ENCODE results near the gene GRIA3.

The GRIA3 gene

DNA sequence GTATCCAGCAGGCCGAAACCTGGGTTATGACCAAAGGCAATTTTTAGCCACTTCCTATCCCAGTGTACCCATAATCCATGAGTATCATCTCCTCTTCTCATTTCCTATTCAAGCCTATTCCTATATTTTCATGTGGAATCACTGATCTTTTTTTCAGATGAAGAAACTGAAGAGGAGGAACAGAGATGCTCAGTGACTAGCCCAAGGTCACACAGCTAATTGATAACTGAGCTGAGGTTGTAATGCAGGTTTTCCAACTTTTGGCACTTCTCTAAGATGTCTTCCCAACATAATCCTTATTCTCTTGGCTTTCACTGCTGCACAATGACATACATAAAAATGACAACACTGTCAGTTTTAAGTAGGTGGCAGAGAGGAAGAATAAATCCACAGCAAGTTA, 15.3 kb downstream of the GRIA3 start:
- no peak for DNase-seq

DNA sequence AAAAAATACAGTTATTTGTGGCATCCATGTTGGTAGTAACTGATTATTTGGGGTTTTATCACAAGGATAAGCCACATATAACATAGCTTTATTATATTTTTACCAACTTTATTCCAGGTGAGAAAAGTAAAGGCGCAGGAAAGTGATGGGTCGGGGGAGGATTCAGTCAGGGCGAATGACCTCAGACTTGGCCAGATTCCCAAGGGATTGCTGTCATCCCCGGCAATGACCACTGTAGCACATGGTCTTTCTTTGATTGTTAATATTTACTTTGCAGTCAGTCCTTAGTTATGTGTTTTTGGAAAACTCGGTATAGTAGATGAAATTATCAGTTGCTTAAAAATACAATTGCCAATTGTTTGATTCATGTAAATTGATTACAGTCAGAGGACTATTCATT, 17.6 kb downstream of the GRIA3 start:
- DNase-seq = no peak

DNA sequence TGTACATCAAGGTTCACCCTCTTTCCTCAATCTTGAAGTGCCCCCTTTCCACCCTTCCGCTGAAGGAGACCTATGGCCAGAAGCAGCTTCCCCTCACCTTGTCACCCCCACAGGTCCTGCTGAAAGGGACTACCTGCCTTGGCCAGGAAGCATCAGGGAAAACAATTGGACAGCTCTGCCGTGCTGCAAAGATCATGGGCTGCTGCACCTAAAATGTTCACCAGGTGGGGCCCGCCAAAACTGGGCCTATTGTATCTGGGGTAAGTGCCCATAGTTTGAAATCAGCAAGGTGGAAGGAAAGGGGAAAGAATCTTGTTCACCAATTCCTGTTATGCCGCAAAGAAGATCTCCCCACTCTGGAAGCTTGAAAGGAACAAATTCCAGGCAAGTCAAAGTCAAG, 18.4 kb downstream of the GRIA3 start:
- DNase-seq = no peak

DNA sequence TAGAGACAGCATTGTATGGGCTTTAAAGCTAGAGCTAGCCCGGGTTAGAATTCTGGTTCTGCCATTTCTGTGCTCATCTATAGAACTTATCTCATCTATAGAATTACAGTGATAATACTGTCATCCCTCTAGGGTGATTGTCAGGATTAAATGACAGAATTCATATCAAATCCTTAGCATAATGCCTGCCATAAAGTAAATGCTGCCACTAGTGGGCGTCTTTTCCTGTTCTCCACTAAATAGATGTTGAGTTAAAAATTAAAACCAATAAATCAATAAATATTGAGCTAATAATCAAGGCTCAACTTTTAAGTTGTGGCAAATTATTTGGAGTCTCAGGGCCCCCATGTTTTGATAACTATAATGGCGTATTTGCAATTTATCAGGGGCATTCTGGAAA, 19.7 kb downstream of the GRIA3 start:
- DNase-seq = no peak

DNA sequence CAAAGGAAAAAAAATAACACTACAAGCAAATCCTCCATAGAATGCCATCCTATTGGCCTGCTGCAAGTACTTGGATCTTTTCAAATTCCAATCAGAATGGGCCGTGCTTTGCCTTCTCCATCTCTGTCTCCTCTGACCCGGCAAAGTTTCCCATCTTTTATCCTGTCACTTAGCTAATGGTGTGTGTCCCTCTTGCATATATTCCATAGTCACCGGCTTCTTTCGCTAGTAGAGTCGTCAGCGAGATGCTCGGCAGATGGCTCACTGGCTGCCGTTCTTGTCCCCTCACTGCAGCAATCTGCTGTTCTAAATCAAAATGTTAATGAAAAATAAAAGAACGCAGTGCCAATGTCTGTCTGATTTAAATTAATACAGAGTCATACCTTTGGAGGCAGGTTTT, 22.1 kb downstream of the GRIA3 start:
- DNase-seq = no peak

DNA sequence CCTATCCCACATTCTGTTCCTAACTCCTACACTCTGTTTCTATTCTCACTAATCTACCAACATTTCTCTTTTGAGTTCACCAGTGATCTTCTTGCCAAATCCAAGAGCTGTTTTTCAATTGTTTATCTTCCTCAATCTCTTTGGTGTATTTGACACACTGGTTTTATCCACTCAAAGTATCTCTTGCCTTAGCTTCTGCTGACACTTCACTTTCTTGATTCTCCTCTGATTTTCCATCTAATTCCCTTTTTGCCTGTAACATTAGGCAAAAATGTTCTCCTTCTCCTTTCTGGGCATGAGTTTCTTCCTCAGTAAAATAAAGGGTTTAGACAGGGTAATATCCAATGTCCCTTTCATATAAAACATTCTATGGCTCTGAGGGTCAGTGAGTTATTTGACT, 26.2 kb downstream of the GRIA3 start:
- no peak for DNase-seq

DNA sequence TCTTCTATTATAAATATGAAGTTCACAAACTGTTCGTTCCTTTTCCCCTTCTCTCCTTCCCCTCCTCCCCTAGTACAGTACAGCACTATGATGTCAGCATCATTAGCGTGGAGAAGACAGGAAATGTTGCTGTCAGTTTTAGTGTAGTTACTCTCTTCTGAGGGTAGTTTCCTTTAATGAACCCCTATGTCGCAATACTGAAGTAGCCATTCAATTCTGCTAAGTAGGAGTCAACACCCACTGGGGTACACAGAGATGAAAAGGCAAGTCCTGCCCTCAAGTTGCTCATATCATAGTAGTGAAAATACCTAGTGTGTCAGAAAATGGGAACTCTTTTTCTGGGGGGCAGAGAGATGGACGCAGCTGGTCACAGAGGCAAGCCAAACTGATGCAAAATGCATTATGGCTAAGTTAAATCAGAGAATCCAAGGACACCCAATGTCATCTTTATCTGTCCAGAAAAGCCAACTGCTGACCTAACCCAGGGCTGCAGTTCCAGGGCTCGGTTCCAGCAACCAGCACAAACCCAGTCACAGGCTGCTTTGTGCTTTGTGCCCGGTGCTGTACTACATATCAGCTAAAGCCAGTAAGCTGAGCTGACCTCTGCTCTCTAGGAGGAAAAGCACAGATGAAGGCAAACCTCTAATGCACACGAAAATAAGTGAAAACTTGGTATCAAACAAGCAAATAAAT, 31.5 kb downstream of the GRIA3 start:
- DNase-seq = no peak

DNA sequence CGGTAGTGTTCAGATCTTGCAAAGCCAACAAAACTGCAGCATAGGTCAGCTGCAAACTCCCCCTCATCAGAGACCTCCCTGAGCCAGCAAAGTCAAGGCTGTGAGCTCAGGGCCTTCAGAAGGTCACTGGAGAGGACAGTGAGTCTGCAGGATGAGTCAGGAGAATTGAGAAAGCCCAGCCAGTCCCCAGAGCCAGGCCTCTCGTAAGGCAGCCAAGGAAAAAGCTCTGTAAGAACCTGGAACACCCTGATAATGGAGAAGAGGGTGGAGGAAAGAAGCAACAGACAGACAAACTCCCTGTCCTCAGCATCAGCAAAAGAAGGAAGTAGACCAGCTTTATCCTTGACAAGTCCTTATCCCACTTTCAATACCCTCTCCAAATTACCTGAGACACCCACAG, 33.0 kb downstream of the GRIA3 start:
- no peak for DNase-seq

DNA sequence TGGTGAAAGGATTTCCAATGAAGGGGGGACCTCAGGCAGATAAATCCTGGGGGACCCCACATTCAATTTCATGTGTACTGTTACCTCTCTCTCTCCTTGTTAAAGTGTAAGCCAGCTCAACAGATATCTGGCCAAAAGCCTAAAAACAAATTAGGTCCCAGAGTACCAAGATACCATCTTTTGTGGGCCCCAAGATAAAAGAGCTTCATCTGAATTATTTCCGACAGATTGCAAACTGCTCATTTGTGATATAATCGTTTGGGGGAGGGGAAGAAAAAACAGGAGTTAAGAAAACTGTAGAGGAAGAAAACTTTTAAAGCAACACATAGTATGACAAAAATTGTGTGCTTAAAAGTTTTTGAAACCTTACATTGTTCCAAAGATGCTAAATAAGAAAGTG, 33.6 kb downstream of the GRIA3 start:
- DNase-seq = no peak

DNA sequence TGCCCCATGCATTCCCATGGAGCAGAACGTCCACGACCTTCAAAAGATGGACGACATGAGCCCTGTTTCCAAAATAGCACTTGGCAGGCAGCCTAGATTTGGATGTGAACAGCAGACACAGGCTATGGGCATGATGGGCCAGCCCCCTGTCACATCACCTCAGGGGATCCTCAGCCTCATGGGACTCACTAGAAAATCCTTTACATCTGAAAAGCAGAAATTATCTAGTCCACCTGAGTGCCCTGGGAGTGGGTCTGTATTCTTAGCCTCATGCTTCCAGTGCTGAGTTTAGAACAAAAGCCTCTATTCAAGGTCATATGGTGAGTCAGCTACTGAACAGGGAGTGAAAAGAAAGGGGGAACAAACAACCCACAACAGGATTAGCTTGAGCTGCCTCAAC, 35.8 kb downstream of the GRIA3 start:
- no peak for DNase-seq

DNA sequence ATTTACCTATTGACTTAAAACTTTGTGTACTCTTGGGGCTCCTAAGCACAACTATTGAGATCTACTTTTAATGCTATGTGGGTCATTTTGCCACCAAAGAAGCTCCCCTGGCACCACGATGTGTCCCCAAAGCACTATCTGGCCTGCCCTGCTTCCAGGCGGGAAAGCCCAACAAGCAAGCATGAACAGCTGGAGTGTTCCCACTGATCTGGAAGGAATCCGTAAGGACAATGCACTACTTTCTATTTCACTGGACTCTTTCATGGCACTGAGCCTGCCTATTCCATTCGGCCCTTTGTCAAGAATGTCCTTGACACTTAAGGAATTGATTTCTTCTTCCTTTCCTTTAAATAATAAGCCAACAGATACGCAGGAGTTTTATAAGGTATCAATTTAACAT, 38.8 kb downstream of the GRIA3 start:
- no peak for DNase-seq

DNA sequence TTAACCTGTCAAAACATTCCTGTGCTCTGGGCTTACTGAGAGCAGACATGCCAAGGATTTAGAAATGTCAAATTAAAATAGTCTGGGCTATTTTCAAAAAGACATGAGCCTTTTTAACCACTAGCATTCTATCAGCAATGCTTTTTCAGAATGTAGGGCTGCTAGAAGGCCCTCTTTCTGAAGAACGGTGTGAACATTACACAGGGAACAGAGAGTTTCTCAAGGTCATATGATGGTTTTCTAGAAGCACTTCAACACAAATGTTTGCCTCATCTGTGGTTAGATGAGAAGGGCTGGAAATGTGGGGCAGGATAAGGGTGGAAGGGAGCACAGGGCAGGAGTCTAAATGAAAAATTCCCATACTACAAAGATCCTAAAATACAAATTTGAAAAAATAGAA, 39.3 kb downstream of the GRIA3 start:
- DNase-seq = no peak

DNA sequence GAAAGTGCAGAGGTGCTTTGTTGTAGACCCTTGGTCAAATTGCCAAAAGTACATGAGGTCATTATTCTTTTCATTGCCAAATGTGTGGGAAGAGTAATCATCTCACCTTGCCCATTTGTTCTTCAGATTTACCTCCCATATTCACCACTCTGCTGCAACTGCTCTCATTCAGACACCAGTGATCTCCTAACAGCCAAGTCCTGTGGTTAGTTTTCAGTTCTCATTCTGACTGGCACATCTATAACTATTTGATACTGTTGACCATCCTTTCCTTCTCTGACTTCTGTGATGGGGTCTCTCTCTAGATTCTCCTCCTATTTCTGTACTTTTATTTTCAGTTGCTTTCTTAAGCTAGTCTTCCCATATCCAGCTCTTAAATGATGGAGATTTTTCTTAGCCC, 39.8 kb downstream of the GRIA3 start:
- DNase-seq = no peak

DNA sequence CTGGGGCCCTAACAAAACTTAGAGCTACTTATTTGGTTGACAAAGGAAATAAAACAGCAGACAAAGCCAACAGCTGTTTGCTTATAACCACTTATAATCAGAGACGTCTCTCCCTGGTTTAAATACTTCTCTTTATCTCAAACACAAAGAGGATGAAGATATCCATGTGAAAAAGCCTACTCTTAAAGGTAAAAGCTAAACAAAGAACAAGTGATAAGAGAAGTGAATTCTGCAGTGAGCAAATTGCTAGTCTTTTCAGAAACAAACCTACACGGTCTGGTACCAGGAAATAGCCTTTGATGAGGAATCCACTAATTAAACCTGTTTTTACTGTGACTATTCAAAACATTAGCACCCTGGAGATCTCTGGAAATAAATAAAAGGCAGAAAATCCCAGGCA, 46.7 kb downstream of the GRIA3 start:
- no peak for DNase-seq

DNA sequence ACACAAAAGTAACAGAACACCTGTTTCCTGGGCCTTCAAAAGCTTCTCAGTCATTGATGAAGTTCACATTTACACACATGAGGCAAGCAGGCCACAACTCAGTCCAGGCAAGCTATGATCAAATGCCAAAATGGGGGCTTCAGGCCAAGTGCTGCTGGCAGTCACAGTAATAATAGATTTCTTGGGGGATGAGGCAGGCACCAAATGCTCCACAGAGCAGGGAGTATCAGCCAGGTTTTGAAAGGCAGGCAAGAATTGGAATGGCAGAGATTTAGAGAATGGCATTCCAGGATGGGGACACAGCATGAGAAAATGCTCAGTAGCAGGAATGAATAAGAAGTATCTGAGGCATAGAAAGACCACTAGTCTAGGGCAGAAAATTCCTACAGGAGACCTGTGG, 52.8 kb downstream of the GRIA3 start:
- DNase-seq = no peak

DNA sequence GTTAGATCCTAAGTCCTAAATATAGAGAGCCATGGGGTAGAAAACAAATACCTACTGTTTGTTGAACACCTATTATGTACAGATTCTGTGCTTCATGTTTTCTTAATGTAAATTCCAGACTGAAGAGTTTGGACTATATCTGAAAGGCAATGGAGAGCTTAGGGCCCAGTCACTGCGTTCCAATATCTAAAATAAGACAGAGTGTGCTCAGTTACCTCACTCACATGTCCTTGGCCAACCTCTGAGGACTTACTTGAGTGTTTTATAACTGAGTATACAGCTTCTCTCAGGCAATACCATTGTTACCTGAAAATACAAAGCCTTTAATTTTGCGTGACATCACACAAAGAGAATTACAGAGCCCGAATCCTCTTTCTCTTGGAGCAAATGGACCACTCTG, 53.2 kb downstream of the GRIA3 start:
- DNase-seq = no peak

DNA sequence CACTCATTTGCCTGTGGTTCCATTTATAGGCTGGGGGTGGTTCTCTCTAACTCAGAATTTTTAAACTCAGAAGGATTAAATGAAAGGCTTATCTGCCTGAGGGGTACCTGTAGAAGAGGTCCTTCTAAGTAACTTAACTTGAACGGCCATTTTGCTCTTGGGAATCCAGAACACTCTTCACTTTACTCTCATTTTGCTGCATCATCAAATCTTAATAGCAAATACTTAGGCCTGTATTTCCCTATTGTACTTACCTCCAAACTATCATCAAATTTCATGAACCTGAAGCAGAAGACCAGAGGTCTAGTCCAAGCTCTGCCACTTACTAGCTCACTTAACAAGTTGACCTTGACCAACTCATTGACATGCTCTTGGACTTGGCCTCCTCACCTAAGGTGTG, 70.4 kb downstream of the GRIA3 start:
- DNase-seq = no peak

DNA sequence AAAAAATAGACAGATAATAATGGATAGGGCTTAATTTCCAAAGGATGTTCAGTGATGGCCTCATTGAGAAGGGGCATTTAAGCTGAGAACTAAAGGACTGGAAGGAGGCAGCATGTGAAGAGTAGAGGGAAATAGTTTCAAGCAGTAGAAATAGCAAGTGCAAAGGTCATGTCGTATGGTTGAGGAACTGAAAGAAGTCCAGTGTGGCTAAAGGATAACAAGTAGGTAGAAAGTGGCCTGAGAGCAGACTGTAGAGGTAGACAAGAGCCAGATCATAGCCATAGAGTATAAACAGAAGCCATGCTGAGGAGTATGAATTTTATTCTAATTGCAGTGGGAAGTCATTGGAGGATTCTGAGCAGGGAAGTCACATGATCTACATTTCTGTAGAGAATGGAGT, 72.3 kb downstream of the GRIA3 start:
- DNase-seq = no peak

DNA sequence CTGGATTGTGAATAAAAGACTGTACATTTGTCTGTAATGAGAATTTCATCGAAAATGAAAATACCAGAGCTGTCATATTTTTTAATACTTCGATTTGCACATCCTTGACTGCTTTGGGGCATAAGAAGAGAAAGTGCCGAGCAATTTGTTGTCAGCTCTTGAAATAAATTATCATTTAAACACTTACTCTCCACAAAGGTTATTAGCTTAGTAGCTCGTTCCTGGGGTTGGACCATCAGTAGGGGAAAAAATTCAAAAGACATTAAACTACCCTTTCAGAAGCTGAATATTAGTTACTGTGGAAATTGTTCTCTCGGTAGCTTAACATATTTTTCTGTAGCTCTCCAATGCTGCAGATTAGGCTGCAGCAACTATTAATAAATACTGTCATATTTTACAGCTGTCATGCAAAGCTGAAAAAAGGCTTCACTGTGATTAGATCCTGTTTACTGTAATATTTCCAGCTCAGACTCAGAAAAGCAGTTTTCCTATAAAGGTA, 76.9 kb downstream of the GRIA3 start:
- DNase-seq = no peak

DNA sequence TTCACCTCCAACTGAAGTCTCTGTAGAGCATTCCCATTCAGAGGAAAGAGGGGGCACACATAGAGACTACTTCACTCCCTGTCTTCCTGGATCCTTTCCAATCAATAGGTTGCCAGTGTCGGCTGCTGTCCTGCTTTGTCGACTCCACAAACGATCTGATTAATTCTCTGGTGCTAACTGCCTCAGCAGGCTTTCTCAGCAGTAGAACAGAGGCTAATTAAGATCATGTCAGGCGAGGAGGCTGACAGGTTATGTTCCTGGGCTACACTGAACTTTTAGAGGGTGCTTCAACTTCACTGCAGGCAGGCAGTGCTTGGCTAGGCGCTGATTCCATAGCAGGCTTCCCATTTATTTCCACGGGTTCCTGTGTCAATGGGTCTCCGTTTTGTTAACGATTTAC, 79.2 kb downstream of the GRIA3 start:
- DNase-seq = no peak

DNA sequence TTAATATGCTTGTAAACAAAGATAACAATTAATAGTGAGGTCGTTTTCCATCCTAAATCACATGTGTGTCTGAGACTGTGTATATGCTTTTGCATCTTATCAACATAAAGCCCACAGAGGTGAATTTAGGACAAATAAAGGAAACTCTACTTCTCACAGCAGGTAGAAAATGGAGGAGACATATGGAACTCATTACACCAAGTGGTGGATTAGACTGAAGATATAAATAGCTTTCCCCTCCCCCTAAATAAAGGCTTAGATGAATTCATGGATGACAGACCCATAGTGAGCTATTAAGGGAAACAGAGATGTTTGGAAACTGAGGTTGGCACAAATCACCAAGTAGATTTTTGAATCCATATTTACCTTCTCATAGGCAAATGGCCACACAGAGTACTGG, 79.7 kb downstream of the GRIA3 start:
- DNase-seq = no peak

DNA sequence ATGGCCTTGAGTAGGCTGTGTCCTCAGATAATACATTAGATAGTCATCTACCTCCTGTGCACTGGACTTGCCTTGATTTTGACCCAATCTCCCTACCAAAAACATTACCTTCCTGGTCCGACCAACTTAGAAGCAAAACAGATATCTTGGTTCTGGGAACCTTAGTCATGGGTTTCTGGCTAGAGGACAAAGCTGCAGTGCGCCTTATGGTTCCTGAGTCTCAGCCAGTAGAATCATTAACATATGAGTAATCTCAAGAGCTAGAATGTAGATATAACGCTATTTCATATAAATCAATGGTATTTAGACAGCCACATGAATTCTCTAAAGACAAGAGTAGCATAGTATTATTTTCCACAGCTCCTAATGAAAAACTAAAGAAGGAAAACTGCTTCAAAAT, 83.1 kb downstream of the GRIA3 start:
- no peak for DNase-seq

DNA sequence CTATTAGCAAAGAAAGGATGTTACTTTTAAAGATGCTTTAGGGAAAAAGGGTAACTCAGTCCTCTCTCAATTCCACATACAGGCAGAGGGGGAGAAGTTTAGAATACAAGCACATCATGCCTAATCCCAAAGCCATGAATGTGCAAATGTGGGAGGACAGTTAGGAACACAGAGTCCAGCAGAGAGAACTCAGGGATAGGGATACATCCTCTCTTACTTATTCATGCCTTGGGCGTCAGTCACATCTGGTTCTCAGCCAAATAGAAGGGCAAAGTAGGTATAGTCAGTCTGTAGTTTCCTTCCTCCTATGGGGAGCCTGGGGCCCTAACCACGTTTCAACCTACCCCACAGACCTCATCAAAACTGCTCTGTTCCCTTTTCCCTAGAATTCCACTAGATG, 87.8 kb downstream of the GRIA3 start:
- DNase-seq = no peak

DNA sequence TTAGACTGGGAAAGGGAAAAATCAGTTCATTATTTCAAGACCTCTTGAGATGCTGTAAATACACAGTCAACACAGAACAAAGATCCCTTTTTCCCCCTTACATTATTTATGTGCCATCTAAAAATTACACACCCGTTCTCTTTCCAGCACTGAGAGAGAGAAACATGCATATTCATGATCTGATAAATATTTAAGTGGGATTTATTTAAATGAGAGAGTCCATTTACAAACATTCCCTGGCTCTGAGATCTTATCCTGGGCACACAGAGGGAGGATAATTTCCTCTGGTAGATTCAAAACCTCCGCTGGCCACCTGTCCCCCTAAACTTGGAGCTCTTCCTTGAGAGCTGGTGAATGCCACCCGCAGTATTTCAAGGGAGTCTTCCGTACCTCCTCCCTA, 88.6 kb downstream of the GRIA3 start:
- no peak for DNase-seq

DNA sequence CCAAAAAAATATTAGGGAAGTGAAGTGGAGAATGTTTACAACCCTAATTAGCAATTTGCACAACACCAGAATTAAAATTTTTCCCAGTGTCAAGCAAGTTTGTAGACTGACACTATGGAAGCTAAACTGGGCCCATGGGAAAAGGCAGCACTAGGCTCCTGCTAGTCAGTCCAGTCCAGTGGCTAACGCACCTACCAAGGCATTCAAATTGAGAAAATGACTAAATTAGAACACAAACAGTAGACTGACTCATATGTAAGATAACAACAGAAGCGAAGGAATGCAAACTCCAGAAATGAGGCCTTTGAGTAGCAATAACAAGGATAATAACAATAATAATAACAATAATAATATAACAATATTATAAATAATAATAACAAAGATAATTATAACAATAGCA, 90.7 kb downstream of the GRIA3 start:
- DNase-seq = no peak

DNA sequence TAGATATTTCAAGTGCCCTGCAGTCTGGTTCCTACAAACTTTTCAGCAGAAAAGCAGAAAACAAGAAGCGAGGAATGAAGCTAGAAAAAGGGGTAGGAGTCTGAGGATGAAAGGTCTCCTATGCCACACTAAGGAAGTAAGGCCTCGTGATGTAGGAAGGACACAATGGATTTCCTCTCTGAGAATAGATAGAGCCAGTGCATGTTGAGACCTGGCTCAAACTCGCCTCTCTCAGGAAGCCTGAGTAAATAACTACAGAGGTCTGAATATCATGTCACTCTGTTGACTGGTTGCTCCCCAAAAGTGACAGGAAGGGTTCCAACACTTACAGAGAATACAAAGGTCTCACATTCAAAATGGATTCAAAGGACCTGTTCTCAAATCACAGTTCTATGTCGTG, 93.3 kb downstream of the GRIA3 start:
- no peak for DNase-seq

All from HCEC 1CT (cell line).